UCSD-AML1 (cell line): ENCODE results near the gene ACVRL1.
A peak's percentile ranks its signal among the peaks of the same experiment; 100 is the strongest.

Source experiments
- DNase-seq: peaks from one replicate; lab custom pipeline; 2025; ENCODE audit not compliant: unreplicated experiment; lab: John Stamatoyannopoulos, UW

The ACVRL1 gene

GRCh38 chr12:51896236-51896635 lies 11.1 kb upstream of the ACVRL1 start:
- DNase-seq: no peak

DNA sequence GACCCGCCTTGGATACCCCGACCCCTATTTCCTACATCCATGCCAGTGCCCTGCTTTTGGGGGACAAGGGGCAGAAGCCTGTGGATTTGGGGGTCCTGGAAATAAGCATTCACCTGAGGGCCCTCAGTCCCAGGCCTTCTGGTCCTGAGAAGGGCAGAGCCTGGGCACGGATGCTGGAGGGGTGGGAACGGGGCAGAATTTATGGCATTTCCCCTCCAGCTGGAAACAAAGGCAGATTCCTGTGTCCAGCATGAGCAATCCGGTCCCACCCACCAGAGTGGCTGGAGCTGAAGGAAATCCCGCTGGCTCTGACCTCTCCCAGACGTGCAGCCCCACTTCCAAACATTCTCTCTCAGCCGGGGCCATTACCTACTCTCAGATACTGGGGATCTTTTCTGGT lies 10.1 kb upstream of the ACVRL1 start:
- no peak for DNase-seq

- DNase-seq: no peak
Measured at GRCh38 chr12:51898506-51898905, 8.8 kb upstream of the ACVRL1 start.

DNA sequence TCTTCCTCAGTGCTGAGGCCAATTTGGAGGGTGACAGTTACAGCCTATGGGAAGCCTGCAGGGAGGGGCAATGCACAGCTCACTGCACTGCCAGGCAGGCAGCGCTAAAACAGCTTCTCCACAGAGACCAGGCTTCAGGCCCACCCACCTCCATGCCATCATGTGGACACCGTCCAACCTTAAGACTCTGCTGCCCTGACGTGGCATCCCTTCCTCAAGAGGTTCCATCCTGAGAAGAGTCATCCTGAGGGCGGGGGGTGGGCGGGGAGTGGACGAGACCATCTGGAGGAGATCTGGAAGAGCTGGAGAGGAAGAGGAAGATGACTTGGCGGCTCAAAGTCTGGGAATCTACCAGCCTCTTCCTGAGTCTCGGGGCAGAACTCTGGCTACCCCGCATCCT lies 8.4 kb upstream of the ACVRL1 start:
- peak; percentile 40 for DNase-seq

GRCh38 chr12:51900323-51900889 lies 6.9 kb upstream of the ACVRL1 start:
- no peak for DNase-seq

GRCh38 chr12:51901121-51901817 lies 6.0 kb upstream of the ACVRL1 start:
- no peak for DNase-seq

GRCh38 chr12:51901881-51902280 lies 5.4 kb upstream of the ACVRL1 start:
- no peak for DNase-seq

DNA sequence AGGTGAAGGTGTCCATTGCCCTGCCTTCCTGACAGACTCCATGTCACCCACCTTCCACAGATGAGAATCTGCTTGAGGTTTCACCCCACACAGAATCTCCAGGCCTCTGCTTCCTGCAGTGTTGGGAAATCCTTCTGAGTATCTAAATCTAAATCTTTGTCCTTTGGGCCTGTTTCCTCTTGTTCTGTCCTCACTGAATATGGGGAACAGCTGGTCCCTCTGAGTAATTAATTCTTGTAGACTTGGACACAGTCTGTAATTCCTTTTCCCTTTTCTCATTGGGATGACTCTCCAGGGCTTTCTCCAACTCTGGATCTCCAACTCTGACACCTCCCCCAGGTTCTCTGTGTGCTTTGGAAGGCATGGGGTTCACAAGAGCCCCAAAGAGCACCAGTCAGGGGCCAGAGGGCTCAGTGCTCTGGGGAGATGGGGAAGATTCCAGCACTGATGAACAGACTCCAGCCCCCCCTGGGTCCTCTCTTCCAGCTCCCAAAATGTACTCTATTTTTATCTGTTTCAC lies 2.3 kb upstream of the ACVRL1 start:
- no peak for DNase-seq

DNA sequence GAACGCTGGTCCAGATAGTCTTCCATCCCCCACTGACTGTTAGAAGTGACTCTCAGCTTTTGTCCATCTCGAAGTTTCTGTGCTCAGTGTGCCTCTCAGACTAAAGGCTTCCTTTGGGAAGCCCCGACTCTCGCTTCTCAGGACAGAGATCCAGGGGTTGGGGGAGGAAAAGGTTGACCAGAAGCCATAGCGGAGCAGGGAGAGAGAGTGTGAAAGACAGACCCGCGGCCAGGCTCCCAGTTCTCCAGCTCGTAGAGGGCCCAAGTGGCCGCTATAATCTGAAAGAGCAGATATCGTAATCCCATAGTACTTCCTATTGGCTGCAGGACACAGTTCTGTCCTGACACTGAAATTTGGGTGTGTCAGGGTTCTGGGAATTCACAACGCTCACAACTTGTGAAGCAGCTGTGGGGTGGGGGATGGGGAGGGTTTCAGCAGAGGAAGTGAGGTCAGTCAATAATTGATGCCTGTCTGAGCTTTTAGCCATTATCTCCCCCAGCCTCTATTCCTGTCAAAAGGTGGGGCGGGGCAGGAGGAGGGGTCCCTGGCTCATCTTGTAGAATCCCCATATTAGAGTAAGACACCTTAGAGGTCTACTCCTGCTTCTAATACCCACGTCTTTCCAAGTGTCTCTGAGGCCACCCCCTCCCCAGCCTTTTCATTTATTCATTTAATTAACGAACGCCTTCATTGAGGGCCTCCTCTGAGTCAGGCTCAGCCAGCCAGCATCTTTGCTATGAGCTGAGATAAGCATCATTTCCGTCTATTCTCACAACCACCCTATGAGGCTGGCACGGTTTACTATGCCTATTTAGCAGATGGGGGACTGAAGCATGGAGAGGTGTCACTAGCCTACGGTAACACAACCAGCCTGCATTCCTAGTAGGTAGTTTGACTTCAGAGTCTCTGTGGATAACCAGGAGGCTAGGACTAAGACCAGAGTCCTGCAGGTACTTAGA lies 1.6 kb upstream of the ACVRL1 start:
- no peak for DNase-seq

DNA sequence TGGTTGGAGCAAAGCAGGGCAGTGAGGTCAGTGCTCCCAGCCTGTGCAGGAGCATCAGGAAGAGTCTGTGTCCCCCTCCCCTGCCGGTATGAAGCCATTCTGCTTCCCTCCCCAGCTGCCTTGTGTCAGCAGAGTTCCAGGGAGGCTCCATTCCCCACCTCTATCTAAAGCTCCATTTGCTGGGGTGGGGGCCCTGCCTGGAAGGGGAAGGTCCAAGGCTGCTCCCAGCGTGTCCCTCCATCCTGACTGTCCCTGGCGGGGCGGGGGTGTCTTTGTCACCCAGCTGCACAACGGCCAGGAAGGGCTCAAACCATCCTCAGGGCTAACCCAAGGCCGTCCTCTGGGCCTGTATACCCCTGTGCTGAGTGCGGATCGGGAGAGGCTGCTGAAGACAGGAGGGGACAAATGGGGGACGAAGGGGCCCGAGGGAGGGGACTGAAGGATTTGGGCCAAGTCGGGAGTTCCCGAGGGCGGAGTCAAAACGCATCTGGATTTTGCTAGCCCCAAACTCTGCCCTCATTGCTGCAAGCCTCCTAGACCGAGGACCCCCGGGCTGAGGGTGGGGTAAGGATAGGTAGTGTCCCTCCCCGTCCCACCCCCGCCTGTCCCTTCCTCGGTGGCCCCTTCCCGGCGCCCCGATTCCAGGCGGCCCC lies 748 bp upstream of the ACVRL1 start:
- no peak for DNase-seq

- no peak for DNase-seq
Measured at GRCh38 chr12:51907856-51908425, 637 bp downstream of the ACVRL1 start.

DNA sequence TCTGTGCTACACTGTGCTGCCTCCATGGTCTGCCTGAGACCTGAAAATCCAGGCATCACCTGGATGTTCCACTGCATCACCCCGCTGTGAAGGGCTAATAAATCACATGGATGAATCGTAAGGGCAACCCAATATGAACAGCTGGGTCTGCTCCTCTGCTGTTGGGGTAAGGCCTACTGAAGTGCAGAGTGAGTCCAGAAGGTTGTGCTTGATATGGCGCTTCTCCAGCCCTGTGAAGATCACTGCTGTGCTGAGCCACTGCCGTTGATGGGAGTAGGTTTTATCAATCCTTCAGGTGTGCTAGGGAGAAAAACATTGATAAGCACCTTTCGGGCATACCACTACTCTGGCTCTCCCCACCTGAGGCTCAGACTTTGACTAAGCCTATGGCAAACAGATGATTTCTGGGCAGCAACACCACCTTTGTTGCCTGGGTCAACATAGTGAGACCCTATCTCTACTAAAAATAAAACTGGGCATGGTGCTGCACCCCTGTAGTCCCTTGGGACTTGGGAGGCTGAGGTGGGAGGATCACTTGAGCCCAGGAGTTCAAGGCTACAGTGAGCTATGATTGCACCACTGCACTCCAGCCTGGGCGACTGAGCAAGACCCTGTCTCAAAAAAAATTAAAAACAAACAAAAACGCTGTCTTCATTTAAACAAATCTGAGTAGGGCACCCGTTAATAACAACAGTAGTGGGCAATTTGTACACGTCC lies 1.7 kb downstream of the ACVRL1 start:
- DNase-seq: no peak

DNA sequence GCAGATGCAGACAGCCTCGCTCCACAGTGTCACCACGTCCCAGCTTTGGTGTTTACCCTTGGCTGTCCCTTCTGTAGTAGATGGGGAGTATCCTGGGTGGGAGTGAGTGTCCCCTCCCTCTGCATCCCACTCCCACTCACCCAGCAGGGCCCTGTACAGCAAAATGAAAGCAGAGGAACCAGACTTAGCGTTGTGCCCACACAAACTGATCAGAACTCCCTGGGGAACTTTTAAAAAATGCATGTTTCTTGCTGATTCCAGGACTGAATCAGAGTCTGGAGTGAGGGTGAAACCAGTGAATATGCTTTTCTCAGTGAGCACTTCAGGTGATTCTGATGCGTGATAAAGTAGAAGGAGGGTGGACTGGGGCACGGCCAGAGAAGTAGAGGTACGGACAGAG lies 2.9 kb downstream of the ACVRL1 start:
- DNase-seq: no peak

- DNase-seq: no peak
Measured at GRCh38 chr12:51910691-51911090, 3.4 kb downstream of the ACVRL1 start.

GRCh38 chr12:51911307-51911706 lies 4.0 kb downstream of the ACVRL1 start:
- no peak for DNase-seq

- DNase-seq: peak; percentile 66
Measured at GRCh38 chr12:51911788-51912711, 4.7 kb downstream of the ACVRL1 start.

GRCh38 chr12:51913071-51914033 lies 6.0 kb downstream of the ACVRL1 start:
- DNase-seq: no peak
